ENCODE measurements around the gene HAGH.

DNA sequence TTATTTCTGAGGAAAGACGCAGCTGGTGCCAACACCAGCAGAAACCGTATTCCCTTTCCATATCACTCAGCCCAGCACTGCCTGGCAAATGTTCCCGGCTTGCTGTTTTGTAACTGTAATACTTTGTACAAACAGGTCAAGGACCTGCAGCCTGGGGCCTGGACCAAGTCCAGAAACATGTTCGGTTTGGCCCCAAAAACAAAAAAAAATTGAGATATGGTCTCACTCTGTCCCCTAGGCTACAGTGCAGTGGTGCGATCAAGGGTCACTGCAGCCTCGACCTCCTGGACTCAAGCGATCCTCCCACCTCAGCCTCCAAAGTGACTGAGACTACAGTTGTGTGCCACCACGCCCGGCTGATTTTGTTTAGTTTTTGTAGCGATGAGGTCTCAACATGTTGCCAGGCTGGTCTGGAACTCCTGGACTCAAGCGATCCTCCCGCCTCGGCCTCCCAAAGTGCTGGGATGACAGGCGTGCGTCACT, 1.2 kb downstream of the HAGH start:
- TF ChIP-seq ZFP30 (CRISPR knock-in tag; IDR thresholded peaks at IDR 0.05) (no peak), BACH2 (CRISPR knock-in tag; IDR thresholded peaks at IDR 0.05; ENCODE audit: borderline replicate concordance) (no peak), TOX (CRISPR knock-in tag; IDR thresholded peaks at IDR 0.05; ENCODE audit: borderline replicate concordance) (no peak), GLIS3 (CRISPR knock-in tag; IDR thresholded peaks at IDR 0.05) (no peak), ZNF70 (CRISPR knock-in tag; IDR thresholded peaks at IDR 0.05) (no peak), RARB (CRISPR knock-in tag; IDR thresholded peaks at IDR 0.05) (no peak), ZNF565 (CRISPR knock-in tag; conservative IDR thresholded peaks at IDR 0.05; ENCODE audit: low read depth) (no peak), SNAI2 (CRISPR knock-in tag; IDR thresholded peaks at IDR 0.05) (no peak), PPARA (CRISPR knock-in tag; IDR thresholded peaks at IDR 0.05; ENCODE audit: borderline replicate concordance) (no peak), PATZ1 (CRISPR knock-in tag; IDR thresholded peaks at IDR 0.05; ENCODE audit: borderline replicate concordance) (no peak)
- TF ChIP-seq, protein P1, sequence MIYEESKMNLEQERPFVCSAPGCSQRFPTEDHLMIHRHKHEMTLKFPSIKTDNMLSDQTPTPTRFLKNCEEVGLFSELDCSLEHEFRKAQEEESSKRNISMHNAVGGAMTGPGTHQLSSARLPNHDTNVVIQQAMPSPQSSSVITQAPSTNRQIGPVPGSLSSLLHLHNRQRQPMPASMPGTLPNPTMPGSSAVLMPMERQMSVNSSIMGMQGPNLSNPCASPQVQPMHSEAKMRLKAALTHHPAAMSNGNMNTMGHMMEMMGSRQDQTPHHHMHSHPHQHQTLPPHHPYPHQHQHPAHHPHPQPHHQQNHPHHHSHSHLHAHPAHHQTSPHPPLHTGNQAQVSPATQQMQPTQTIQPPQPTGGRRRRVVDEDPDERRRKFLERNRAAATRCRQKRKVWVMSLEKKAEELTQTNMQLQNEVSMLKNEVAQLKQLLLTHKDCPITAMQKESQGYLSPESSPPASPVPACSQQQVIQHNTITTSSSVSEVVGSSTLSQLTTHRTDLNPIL (CRISPR knock-in tag; IDR thresholded peaks at IDR 0.05; ENCODE audit: low read depth) = no peak
- TF ChIP-seq, protein P2, sequence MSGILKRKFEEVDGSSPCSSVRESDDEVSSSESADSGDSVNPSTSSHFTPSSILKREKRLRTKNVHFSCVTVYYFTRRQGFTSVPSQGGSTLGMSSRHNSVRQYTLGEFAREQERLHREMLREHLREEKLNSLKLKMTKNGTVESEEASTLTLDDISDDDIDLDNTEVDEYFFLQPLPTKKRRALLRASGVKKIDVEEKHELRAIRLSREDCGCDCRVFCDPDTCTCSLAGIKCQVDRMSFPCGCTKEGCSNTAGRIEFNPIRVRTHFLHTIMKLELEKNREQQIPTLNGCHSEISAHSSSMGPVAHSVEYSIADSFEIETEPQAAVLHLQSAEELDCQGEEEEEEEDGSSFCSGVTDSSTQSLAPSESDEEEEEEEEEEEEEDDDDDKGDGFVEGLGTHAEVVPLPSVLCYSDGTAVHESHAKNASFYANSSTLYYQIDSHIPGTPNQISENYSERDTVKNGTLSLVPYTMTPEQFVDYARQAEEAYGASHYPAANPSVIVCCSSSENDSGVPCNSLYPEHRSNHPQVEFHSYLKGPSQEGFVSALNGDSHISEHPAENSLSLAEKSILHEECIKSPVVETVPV (CRISPR knock-in tag; IDR thresholded peaks at IDR 0.05) = no peak
